Heart left ventricle (tissue), 16 donors: ENCODE measurements around the gene FURIN. TPM values are rescaled to one million over a fixed set of nuclear protein-coding genes. Genes with fewer than 3 reads are reported as not detected.
A peak's percentile ranks its signal among the peaks of the same experiment; 100 is the strongest.

Experiments used
- ATAC-seq, 4 donors: fragments of 200-7000 bp; cut with Tn5 transposase; one replicate each; pipeline ENCODE4 v1.9.1; 2020 to 2022; ENCODE audit warnings: moderate library complexity in 4 of 4, mild to moderate bottlenecking in 3 of 4, moderate number of reproducible peaks in 1 of 4
- DNase-seq, 5 donors: peaks; one replicate each; pipeline ENCODE4 v3.0.0-alpha.2; 2020
- H3K27ac ChIP-seq, 12 donors: fragments of 200-600 bp; sonication (generic) in 4 of 12; one replicate each; pipeline versions ENCODE4 v1.5.0 to v1.8.0; 2016 to 2022; ENCODE audit warnings: mild to moderate bottlenecking in 2 of 12
- H3K27me3 ChIP-seq, 9 donors: fragments of 200-600 bp; sonication (generic) in 2 of 9; one replicate each; pipeline versions ENCODE4 v1.5.1 to v1.8.0; 2016 to 2022; ENCODE audit warnings: mild to moderate bottlenecking in 3 of 9
- H3K36me3 ChIP-seq, 9 donors: fragments of 200-600 bp; sonication (generic) in 2 of 9; one replicate each; pipeline versions ENCODE4 v1.5.0 to v1.8.0; 2018 to 2022; ENCODE audit warnings: mild to moderate bottlenecking in 2 of 9
- H3K4me1 ChIP-seq, 12 donors: fragments of 200-600 bp; sonication (generic) in 4 of 12; one replicate each; pipeline versions ENCODE4 v1.5.0 to v1.8.0; 2016 to 2022; ENCODE audit warnings: mild to moderate bottlenecking in 3 of 12
- H3K4me3 ChIP-seq, 12 donors: fragments of 200-600 bp; sonication (generic) in 4 of 12; one replicate each; pipeline versions ENCODE4 v1.5.0 to v1.8.0; 2017 to 2022; ENCODE audit warnings: mild to moderate bottlenecking in 9 of 12, moderate library complexity in 4 of 12
- H3K9me3 ChIP-seq, 12 donors: fragments of 200-600 bp; sonication (generic) in 4 of 12; one replicate each; pipeline versions ENCODE4 v1.5.0 to v1.8.0; 2016 to 2022; ENCODE audit warnings: mild to moderate bottlenecking in 1 of 12
- CTCF ChIP-seq, 12 donors: fragments of 200-600 bp; sonication (generic) in 4 of 12; IDR thresholded peaks; one replicate each; pipeline versions ENCODE4 v1.5.0 to v1.8.0; 2018 to 2022; ENCODE audit warnings: antibody characterized with exemption in 12 of 12, mild to moderate bottlenecking in 5 of 12
- POLR2A ChIP-seq, 2 donors: fragments of 450-650 bp; IDR thresholded peaks; one replicate each; pipeline ENCODE4 v1.6.1; 2017; ENCODE audit warnings: antibody characterized with exemption in 2 of 2, mild to moderate bottlenecking in 2 of 2, moderate library complexity in 2 of 2
- WGBS, 4 donors: extraction: QIAGEN DNeasy Blood & Tissue Kit in 2 of 4; methylation state at CpG; one replicate each; pipeline versions ENCODE4 v1.1.5 to v1.1.7; 2013 to 2018; 5-methylcytosine and 5-hydroxymethylcytosine counted together
- intact Hi-C, 10 donors: fragments of 100-400 bp; cut with DNase I; formaldehyde crosslinking; loops; one replicate each; pipeline versions ENCODE4 v1.11.1 to v1.14.2; 2022
- polyA plus RNA-seq, 2 donors: library from polyadenylated mRNA; stranded (reverse); fragments of 200-250 nt; gene quantifications; one replicate each; pipeline ENCODE4 v1.2.3, GENCODE V29; 2013
- total RNA-seq, 9 donors: library from RNA; depleted of rRNA in 2 of 9; stranded (reverse); fragments of >200 nt in 2 of 9; fragmentation: NEBNext Ultra II Directional in 3 of 9; extraction: Animal tissue kit (Norgen Biotek cat#: 25700) in 3 of 9; gene quantifications; one replicate each; pipeline versions ENCODE4 v1.1.0 to v1.2.4, GENCODE V29; 2016 to 2023
- donor health status: ischemic (EF 13 %, LVEDD 7.1; RV severe dilation, severe dysfunction).
- donor health status: healthy with polysubstance abuse.
- donor health status: DM: no; HTN: yes; CAD: no.
- donor health status: DM: no; HTN: no; CAD: no.
- donor health status: ischemic (EF 25% LVEDD 6.9; RV normal size, moderate dysfunction).
- donor health status: ischemic (EF 25% LVEDD 5.7; RV mildly dilated, moderate dysfunction).
- donor health status: healthy.
- donor health status: DM: yes; HTN: yes; CAD: no.
- donor health status: ischemic (EF 35%, LVEDD 5.7; RV mildly dilated, moderate dysfunction).
- donor health status: nonischemic (EF 11% LVEDD 7.7; RV severe dilation, severe dysfunction).
- donor health status: DM: yes; HTN: yes; CAD: no.
- donor health status: PGD.
- donor health status: ischemic (EF 29% LVEDD 5.4; RV normal size, mild dysfunction).
- donor health status: nonischemic (EF 23%, LVEDD 6.1; RV moderate dilation, normal function).

FURIN gene
- total and polyA plus RNA-seq, 11 donors: 37.2 to 174 (median 64.8) TPM

GRCh38 chr15:90889736-90890456 lies 21.5 kb downstream of the FURIN start:
- 90 to 95% (median 91%) methylated on average over 21 to 31 of the region's 31 CpGs for WGBS, 4 donors
- no peaks in the 10 kb centered on the region for H3K9me3 ChIP-seq
- H3K36me3 ChIP-seq: peaks cover 6 to 86% (median 69%) of the 10 kb centered on the region in 9 donors
- no peak overlapping the region for H3K27ac ChIP-seq
- TF ChIP-seq POLR2A (IDR thresholded peaks at IDR 0.05) (no peak), CTCF (IDR thresholded peaks at IDR 0.05) (no peak)
- intact Hi-C loops: loop anchor here in 8 of 10 donors (5.0 to 10.0 kb wide), 7 partner anchors 42 to 565 kb away; partner anchors contain the start of genes BLM (in 5 of the 8), HDDC3 (in 3 of the 8) and CRTC3 (in 1 of the 8)
- DNase-seq (peak in 1 of 5 donors; percentile 54), ATAC-seq (no peak)
- H3K27me3 ChIP-seq: no peaks in the 10 kb centered on the region
- peaks cover 0 to 35% (median 22%) of the 10 kb centered on the region in 12 donors for H3K4me1 ChIP-seq
- H3K4me3 ChIP-seq: no peak overlapping the region

- intact Hi-C loops: no loop called here
- 71 to 93% (median 92%) methylated on average over 1 to 12 of the region's 12 CpGs for WGBS, 4 donors
- H3K27me3 ChIP-seq: no peaks in the 10 kb centered on the region
- H3K4me3 ChIP-seq: no peak overlapping the region
- ATAC-seq: no peak
- H3K9me3 ChIP-seq: no peaks in the 10 kb centered on the region
- DNase-seq: peak in 1 of 5 donors; percentile 46
- H3K4me1 ChIP-seq: peaks cover 0 to 26% (median 14%) of the 10 kb centered on the region in 12 donors
- H3K27ac ChIP-seq: no peak overlapping the region
- peaks cover 6 to 95% (median 78%) of the 10 kb centered on the region in 9 donors for H3K36me3 ChIP-seq
- no peak for TF ChIP-seq POLR2A (IDR thresholded peaks at IDR 0.05)
- no peak for TF ChIP-seq CTCF (IDR thresholded peaks at IDR 0.05)
These were observed 22.5 kb downstream of the FURIN start for GRCh38 chr15:90890839-90891238.

- WGBS, 4 donors: 91 to 92% (median 91%) methylated on average over 8 of the region's 8 CpGs
- Histone ChIP-seq H3K36me3 (peaks cover 6 to 98% (median 84%) of the 10 kb centered on the region in 9 donors), H3K27me3 (no peaks in the 10 kb centered on the region), H3K9me3 (no peaks in the 10 kb centered on the region), H3K4me3 (no peak overlapping the region), H3K27ac (no peak overlapping the region), H3K4me1 (peaks cover 0 to 20% (median 9%) of the 10 kb centered on the region in 12 donors)
- intact Hi-C loops: no loop called here
- ATAC-seq (no peak), DNase-seq (no peak)
- no peak for TF ChIP-seq POLR2A (IDR thresholded peaks at IDR 0.05)
- no peak for TF ChIP-seq CTCF (IDR thresholded peaks at IDR 0.05)
These were observed 23.1 kb downstream of the FURIN start for GRCh38 chr15:90891346-90891949.

- no peaks in the 10 kb centered on the region for H3K27me3 ChIP-seq
- H3K4me3 ChIP-seq: no peak overlapping the region
- DNase-seq (peak in 1 of 5 donors; percentile 31), ATAC-seq (no peak)
- peaks cover 0 to 15% (median 3%) of the 10 kb centered on the region in 12 donors for H3K4me1 ChIP-seq
- intact Hi-C loops: no loop called here
- H3K27ac ChIP-seq: no peak overlapping the region
- 93 to 96% (median 95%) methylated on average over 11 of the region's 11 CpGs for WGBS, 4 donors
- TF ChIP-seq CTCF (IDR thresholded peaks at IDR 0.05): no peak
- TF ChIP-seq POLR2A (IDR thresholded peaks at IDR 0.05): no peak
- peaks cover 6 to 94% (median 82%) of the 10 kb centered on the region in 9 donors for H3K36me3 ChIP-seq
- no peaks in the 10 kb centered on the region for H3K9me3 ChIP-seq
These were observed 23.6 kb downstream of the FURIN start for GRCh38 chr15:90892023-90892422.
